K562 (cell line): Measurements from ENCODE around the gene TFCP2. TPM values are rescaled to one million over a fixed set of nuclear protein-coding genes. Genes with fewer than 3 reads are reported as not detected.

Source experiments
- ARID3A ChIP-seq: IDR thresholded peaks from 2 replicates; pipeline ENCODE4 v1.6.1; 2012; ENCODE audit warnings: low read depth, low read length, improper control_type of control experiment, borderline replicate concordance
- CBFA2T2 ChIP-seq: fragments of 450-650 bp; conservative IDR thresholded peaks from 2 replicates; pipeline ENCODE4 v1.6.1; 2017; ENCODE audit warnings: mild to moderate bottlenecking
- CREBBP ChIP-seq: IDR thresholded peaks from one replicate; pipeline ENCODE4 v1.6.1; 2012; ENCODE audit warnings: low read depth, mild to moderate bottlenecking, control low read depth, inconsistent platforms, low read length
- ESRRB ChIP-seq: fragments of 250-450 bp; sonication (Bioruptor Pico); IDR thresholded peaks from 2 replicates; pipeline ENCODE4 v1.5.0; 2020; ENCODE audit warnings: mild to moderate bottlenecking, moderate library complexity, borderline replicate concordance
- LARP7 ChIP-seq: fragments of 450-650 bp; IDR thresholded peaks from 2 replicates; pipeline ENCODE4 v1.6.1; 2016
- NR1H2 ChIP-seq: sonication (generic); formaldehyde crosslinking; IDR thresholded peaks from 2 replicates; pipeline ENCODE4 v1.4.0; 2020; ENCODE audit warnings: mild to moderate bottlenecking, missing genetic modification reagents
- NR4A1 ChIP-seq, 2 experiments: fragments of 250-450 bp in 1 of 2; fragments of 450-650 bp in 1 of 2; sonication (Bioruptor Pico) in 1 of 2; IDR thresholded peaks; 2 replicates each; pipeline versions ENCODE4 v1.4.0 to v1.6.1; 2016 to 2020; ENCODE audit warnings: mild to moderate bottlenecking in 2 of 2, missing compliant biosample characterization in 1 of 2, missing genetic modification characterization in 1 of 2, moderate library complexity in 1 of 2
- RBFOX2 ChIP-seq: fragments of 200-400 bp; formaldehyde crosslinking; IDR thresholded peaks from 2 replicates; pipeline ENCODE4 v1.6.1; 2017; ENCODE audit warnings: low read depth, mild to moderate bottlenecking, low read length, moderate library complexity
- RFX5 ChIP-seq: IDR thresholded peaks from 2 replicates; pipeline ENCODE4 v1.6.1; 2011; ENCODE audit warnings: low read depth, mild to moderate bottlenecking, improper control_type of control experiment, low read length
- SMARCA4 ChIP-seq: fragments of 450-650 bp; IDR thresholded peaks from 2 replicates; pipeline ENCODE4 v1.6.1; 2016
- TARDBP ChIP-seq: fragments of 450-650 bp; IDR thresholded peaks from 2 replicates; pipeline ENCODE4 v1.6.1; 2016
- TRIM24 ChIP-seq, 2 experiments: fragments of 450-650 bp; IDR thresholded peaks; 2 replicates each; pipeline ENCODE4 v1.6.1; 2016
- ZC3H4 ChIP-seq: sonication (generic); formaldehyde crosslinking; IDR thresholded peaks from 2 replicates; pipeline ENCODE4 v1.9.0; 2021; ENCODE audit warnings: missing genetic modification reagents, borderline replicate concordance
- ZNF431 ChIP-seq: sonication (generic); formaldehyde crosslinking; IDR thresholded peaks from 2 replicates; pipeline ENCODE4 v1.8.0; 2022; ENCODE audit warnings: mild to moderate bottlenecking, missing genetic modification reagents
- ZNF436 ChIP-seq: fragments of 250-450, 450-650 bp; sonication (Bioruptor Pico); formaldehyde crosslinking; IDR thresholded peaks from 2 replicates; pipeline ENCODE4 v1.7.0; 2020; ENCODE audit warnings: mild to moderate bottlenecking
- polyA plus RNA-seq, 8 experiments: library from polyadenylated mRNA; depleted of rRNA in 4 of 8; stranded (reverse) in 5 of 8; unstranded in 3 of 8; fragments of >200 nt; fragmentation: Nextera tagmentation in 2 of 8; fragmentation: Illumina TruSeq in 1 of 8; extraction: Ambion mirVana in 2 of 8; extraction: Trizol in 1 of 8; gene quantifications; 2 replicates each; pipeline versions ENCODE4 v1.2.1 to v1.2.3, GENCODE V29; 2011 to 2014; ENCODE audit warnings: inconsistent platforms in 1 of 8, missing spikeins in 1 of 8
- total RNA-seq, 7 experiments: library from RNA; depleted of rRNA in 6 of 7; stranded (reverse); fragments of >200 nt in 6 of 7; fragmentation: Illumina TruSeq in 2 of 7; extraction: Trizol in 2 of 7; gene quantifications; 2 replicates each; pipeline versions ENCODE4 v1.2.1 to v1.2.3, GENCODE V29; 2011 to 2021; ENCODE audit warnings: low replicate concordance in 1 of 7
- TF ChIP-seq, protein P1 (sequence below), 2 experiments: fragments of 450-650 bp; IDR thresholded peaks; 2 replicates each; pipeline ENCODE4 v1.6.1; 2016; ENCODE audit warnings: mild to moderate bottlenecking in 2 of 2, borderline replicate concordance in 1 of 2, low read depth in 1 of 2, moderate library complexity in 1 of 2
- TF ChIP-seq, protein P2 (sequence below): fragments of 250-450 bp; sonication (Bioruptor Pico); IDR thresholded peaks from 2 replicates; pipeline ENCODE4 v1.4.0; 2020

TFCP2 gene
- total and polyA plus RNA-seq, 9 of the 15 experiments (the other 6 are each of a cell fraction or from before 2014, with no cell fraction given): 8.0 to 38.9 (median 19.3) TPM

DNA sequence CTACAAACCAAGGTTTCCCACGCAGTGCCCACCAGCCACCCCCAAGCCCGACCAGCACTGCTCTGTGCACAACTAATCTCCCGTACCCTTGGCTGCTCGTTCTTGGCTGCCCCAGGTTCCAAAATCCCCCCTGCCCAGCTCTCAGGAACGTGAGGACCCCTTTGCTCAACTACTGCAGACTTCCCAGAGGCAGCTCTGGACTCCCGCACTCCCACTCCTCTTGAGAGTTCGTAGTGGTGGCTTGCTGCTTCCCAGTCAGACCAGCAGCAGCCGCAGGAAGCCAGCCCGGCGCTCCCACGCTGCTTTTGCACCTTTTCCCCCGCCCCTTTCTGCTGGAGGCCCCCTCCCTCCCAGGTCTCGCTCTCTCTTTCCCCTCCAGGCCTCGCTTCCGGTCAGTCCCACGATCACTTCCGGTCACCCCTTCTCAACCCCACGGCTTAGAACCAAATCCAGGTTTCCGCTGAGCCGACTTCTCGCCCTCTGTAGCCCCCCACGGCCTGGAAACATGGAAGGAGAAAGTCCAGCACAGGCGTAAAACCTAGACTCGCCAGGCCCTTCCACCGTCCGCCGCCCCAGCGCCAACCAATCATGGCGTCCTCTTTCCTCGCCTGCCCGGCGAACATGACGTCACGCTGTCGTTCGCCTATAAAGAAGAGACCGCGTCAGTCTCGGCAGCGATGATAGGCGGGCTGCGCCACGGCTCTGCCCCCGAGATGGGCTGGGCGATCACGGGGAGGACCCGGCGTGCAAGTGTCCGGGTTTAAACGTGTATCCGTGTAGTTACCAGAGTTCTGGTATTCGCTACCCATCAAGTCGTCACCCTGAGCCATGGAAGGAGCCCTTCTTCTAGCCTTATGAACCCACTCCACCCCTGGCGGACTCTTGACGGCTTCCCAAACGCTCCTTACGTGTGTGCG is at the start of gene TFCP2 (continued):
- TF ChIP-seq TARDBP (no peak), NR4A1 (CRISPR knock-in tag; IDR thresholded peaks at IDR 0.05) (no peak), NR4A1 (tag; IDR thresholded peaks at IDR 0.05) (no peak), RBFOX2 (peak; percentile 90), ZNF436 (CRISPR knock-in tag) (no peak), RFX5 (peak; percentile 92), SMARCA4 (0 out of 2 replicates have a peak, but pooled peaks have one; percentile 19), TRIM24 (IDR thresholded peaks at IDR 0.05) (peak in 1 of 2 experiments; percentile 80; a peak in 2 of 4 replicates), ARID3A (no peak), ESRRB (CRISPR knock-in tag) (no peak), NR1H2 (CRISPR knock-in tag) (no peak), LARP7 (no peak), ZNF431 (CRISPR knock-in tag) (no peak), CBFA2T2 (no peak), ZC3H4 (CRISPR knock-in tag) (no peak), CREBBP (no peak)
- TF ChIP-seq, protein P1, sequence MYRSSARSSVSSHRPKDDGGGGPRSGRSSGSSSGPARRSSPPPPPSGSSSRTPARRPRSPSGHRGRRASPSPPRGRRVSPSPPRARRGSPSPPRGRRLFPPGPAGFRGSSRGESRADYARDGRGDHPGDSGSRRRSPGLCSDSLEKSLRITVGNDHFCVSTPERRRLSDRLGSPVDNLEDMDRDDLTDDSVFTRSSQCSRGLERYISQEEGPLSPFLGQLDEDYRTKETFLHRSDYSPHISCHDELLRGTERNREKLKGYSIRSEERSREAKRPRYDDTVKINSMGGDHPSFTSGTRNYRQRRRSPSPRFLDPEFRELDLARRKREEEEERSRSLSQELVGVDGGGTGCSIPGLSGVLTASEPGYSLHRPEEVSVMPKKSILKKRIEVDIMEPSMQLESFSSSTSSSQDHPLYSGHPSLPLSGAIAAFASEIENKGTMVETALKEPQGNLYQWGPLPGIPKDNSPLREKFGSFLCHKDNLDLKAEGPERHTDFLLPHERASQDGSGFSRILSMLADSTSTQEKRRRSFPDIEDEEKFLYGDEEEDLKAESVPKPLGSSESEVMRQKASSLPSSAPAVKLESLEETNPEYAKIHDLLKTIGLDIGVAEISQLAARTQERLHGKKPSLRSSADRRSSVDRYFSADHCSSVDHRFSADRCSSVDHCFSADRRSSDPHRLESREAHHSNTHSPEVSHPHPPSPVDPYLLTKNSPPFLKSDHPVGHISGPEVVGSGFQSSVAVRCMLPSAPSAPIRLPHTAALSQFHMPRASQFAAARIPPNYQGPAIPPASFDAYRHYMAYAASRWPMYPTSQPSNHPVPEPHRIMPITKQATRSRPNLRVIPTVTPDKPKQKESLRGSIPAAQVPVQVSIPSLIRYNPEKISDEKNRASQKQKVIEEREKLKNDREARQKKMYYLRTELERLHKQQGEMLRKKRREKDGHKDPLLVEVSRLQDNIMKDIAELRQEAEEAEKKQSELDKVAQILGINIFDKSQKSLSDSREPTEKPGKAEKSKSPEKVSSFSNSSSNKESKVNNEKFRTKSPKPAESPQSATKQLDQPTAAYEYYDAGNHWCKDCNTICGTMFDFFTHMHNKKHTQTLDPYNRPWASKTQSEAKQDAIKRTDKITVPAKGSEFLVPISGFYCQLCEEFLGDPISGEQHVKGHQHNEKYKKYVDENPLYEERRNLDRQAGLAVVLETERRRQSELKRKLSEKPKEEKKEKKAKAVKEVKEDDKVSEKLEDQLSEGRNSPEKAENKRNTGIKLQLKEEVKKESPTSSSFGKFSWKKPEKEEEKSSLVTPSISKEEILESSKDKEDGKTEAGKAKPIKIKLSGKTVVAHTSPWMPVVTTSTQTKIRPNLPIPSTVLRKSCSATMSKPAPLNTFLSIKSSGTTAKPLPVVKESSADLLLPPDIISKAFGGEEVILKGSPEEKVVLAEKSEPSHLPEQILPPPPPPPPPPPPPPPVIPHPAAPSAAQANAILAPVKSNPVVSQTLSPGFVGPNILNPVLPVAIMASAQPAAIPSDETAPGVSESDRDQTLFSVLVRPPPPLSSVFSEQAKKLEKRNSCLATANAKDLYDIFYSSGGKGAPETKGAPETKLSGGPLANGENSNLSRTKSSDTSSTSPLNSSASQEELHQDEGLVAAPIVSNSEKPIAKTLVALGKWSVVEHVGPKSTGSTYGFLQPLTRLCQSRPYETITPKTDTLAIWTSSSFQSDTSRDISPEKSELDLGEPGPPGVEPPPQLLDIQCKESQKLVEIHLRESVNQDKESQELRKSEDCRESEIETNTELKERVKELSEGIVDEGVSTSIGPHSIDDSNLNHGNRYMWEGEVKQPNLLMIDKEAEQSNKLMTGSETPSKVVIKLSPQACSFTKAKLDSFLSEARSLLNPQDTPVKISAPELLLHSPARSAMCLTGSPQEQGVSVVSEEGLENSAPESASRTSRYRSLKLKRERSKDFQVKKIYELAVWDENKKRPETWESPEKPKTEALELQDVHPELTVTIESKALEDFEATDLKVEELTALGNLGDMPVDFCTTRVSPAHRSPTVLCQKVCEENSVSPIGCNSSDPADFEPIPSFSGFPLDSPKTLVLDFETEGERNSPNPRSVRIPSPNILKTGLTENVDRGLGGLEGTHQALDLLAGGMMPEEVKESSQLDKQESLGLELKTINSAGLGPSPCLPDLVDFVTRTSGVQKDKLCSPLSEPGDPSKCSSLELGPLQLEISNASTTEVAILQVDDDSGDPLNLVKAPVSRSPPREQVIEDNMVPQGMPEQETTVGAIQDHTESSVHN (IDR thresholded peaks at IDR 0.05; ENCODE audit: borderline replicate concordance in 1 of 2, low read depth in 1 of 2): no peak
- TF ChIP-seq, protein P2, sequence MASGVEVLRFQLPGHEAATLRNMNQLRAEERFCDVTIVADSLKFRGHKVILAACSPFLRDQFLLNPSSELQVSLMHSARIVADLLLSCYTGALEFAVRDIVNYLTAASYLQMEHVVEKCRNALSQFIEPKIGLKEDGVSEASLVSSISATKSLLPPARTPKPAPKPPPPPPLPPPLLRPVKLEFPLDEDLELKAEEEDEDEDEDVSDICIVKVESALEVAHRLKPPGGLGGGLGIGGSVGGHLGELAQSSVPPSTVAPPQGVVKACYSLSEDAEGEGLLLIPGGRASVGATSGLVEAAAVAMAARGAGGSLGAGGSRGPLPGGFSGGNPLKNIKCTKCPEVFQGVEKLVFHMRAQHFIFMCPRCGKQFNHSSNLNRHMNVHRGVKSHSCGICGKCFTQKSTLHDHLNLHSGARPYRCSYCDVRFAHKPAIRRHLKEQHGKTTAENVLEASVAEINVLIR (CRISPR knock-in tag): peak; percentile 89
